ENCODE data around the gene FERMT1.

DNA sequence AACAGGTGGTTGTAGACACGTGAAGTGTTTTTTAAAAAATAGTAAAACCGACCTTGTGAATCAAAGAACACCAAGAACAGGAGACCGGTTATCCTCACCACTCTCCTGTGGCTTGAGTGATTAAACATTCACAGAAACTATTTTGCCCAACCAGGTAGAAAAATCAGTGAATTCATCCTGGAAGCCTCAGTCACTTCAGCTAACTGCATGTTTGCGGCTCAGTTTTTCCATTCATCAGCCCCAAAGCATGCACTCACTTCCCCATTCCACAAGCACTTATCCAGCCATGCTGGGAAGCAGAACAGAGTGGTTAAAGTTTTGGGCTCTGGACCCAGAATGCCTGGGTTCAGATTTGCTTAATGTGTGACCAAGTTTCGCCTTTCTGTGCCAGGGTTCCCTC, 71.3 kb downstream of the FERMT1 start:
- no peak for TF ChIP-seq POLR2A (IDR thresholded peaks at IDR 0.05)
- TF ChIP-seq CTCF (IDR thresholded peaks at IDR 0.05), result no peak
